Esophagus squamous epithelium (tissue), 5 donors: ENCODE results near the gene CCSER1. TPM values are rescaled to one million over a fixed set of nuclear protein-coding genes. Genes with fewer than 3 reads are reported as not detected.

Experiments used
- DNase-seq: peaks from one replicate; lab custom pipeline; 2025; lab: John Stamatoyannopoulos, UW
- H3K27ac ChIP-seq, 4 donors: fragments of 200-600 bp; sonication (generic); one replicate each; pipeline ENCODE4 v1.5.1; 2016 to 2019; ENCODE audit warnings: mild to moderate bottlenecking in 1 of 4
- H3K27me3 ChIP-seq, 4 donors: fragments of 200-600 bp; sonication (generic); 1 replicate in 3 of 4; 2 replicates in 1 of 4; pipeline versions ENCODE4 v1.5.1 to v1.6.0; 2017 to 2021; ENCODE audit warnings: antibody characterized with exemption in 1 of 4
- H3K36me3 ChIP-seq, 3 donors: fragments of 200-600 bp; sonication (generic); one replicate each; pipeline ENCODE4 v1.5.1; 2016 to 2019
- H3K4me1 ChIP-seq, 3 donors: fragments of 200-600 bp; sonication (generic); one replicate each; pipeline ENCODE4 v1.5.1; 2017 to 2019
- H3K4me3 ChIP-seq, 4 donors: fragments of 200-600 bp; sonication (generic); 1 replicate in 3 of 4; 2 replicates in 1 of 4; pipeline ENCODE4 v1.5.1; 2016 to 2019; ENCODE audit warnings: mild to moderate bottlenecking in 2 of 4, moderate library complexity in 1 of 4
- H3K9me3 ChIP-seq, 3 donors: fragments of 200-600 bp; sonication (generic); one replicate each; pipeline ENCODE4 v1.5.1; 2016 to 2019
- POLR2A ChIP-seq, 4 donors: fragments of 450-650 bp; IDR thresholded peaks; one replicate each; pipeline ENCODE4 v1.6.1; 2017; ENCODE audit warnings: antibody characterized with exemption in 4 of 4, mild to moderate bottlenecking in 4 of 4, moderate library complexity in 3 of 4
- WGBS, 2 donors: methylation state at CpG; one replicate each; pipeline ENCODE4 v1.1.5; 2018; 5-methylcytosine and 5-hydroxymethylcytosine counted together
- intact Hi-C: fragments of 100-400 bp; cut with DNase I; formaldehyde crosslinking; loops from one replicate; pipeline ENCODE4 v1.15.0; 2022
- total RNA-seq, 4 donors: library from RNA; depleted of rRNA; stranded (reverse); fragments of >200 nt; gene quantifications; one replicate each; pipeline ENCODE4 v1.1.0, GENCODE V29; 2016
- TF ChIP-seq, protein P1 (sequence below), 6 experiments: fragments of 450-650 bp in 4 of 6; fragments of 200-600 bp in 2 of 6; sonication (generic) in 2 of 6; IDR thresholded peaks; one replicate each; pipeline ENCODE4 v1.5.1; 2016 to 2019; ENCODE audit warnings: antibody characterized with exemption in 6 of 6, mild to moderate bottlenecking in 4 of 6, moderate library complexity in 4 of 6
- donor health status: DM: yes; HTN: yes; CAD: no.

CCSER1 gene
- total RNA-seq, 4 donors from 2014 or later = 1.2 to 12.4 (median 2.2) TPM

DNA sequence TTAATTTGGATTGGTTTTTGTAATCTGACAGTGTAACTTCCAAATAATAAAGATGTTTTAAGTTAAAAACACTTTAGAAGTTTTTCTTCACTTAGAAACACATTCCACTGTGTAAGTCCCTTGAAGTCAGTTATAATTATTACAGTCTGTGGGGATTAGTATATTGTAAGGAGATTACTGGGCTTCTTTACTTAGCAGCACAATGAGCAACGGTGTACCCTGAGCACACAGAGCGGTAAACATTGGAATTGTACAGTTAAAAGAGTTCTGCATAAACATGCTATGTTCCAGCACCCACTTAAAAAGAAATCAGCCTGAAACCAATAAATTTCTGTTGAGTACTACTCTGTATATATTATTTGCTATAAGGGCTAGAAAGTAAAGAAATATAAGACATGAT, 44.3 kb downstream of the CCSER1 start:
- no peak for TF ChIP-seq POLR2A (IDR thresholded peaks at IDR 0.05)
- TF ChIP-seq, protein P1, sequence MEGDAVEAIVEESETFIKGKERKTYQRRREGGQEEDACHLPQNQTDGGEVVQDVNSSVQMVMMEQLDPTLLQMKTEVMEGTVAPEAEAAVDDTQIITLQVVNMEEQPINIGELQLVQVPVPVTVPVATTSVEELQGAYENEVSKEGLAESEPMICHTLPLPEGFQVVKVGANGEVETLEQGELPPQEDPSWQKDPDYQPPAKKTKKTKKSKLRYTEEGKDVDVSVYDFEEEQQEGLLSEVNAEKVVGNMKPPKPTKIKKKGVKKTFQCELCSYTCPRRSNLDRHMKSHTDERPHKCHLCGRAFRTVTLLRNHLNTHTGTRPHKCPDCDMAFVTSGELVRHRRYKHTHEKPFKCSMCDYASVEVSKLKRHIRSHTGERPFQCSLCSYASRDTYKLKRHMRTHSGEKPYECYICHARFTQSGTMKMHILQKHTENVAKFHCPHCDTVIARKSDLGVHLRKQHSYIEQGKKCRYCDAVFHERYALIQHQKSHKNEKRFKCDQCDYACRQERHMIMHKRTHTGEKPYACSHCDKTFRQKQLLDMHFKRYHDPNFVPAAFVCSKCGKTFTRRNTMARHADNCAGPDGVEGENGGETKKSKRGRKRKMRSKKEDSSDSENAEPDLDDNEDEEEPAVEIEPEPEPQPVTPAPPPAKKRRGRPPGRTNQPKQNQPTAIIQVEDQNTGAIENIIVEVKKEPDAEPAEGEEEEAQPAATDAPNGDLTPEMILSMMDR (IDR thresholded peaks at IDR 0.05) = no peak
- WGBS, 2 donors = 62 to 64% methylated on average over 2 of the region's 2 CpGs
- intact Hi-C loops = no loop called here
- no peak for DNase-seq
- no peaks in the 10 kb centered on the region for H3K27me3 ChIP-seq
- no peaks in the 10 kb centered on the region for H3K9me3 ChIP-seq
- H3K4me3 ChIP-seq = no peak overlapping the region
- no peak overlapping the region for H3K27ac ChIP-seq
- no peaks in the 10 kb centered on the region for H3K36me3 ChIP-seq
- H3K4me1 ChIP-seq = peaks cover 0 to 4% (median 0%) of the 10 kb centered on the region in 3 donors

DNA sequence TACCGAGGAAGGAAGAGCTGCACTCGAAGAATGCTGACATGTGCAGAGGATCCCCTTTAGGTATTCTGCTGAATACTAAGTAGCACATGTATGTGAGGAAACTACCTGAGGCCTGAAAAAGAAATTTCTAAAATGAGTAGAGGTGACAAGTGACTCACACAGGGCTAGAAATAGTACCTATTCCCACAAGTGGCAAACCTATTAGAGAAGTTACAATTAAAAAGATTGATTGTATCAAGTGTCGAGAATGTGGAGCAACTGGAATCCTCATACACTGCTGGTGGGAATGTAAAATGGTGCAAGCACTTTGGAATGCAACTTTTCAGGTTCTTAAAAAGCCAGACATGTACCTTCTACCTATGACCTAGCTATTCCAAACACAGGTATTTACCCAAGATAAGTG, 47.4 kb downstream of the CCSER1 start:
- DNase-seq = no peak
- H3K27ac ChIP-seq = no peak overlapping the region
- intact Hi-C loops = no loop called here
- no peaks in the 10 kb centered on the region for H3K36me3 ChIP-seq
- no peak for TF ChIP-seq POLR2A (IDR thresholded peaks at IDR 0.05)
- TF ChIP-seq, protein P1 (IDR thresholded peaks at IDR 0.05) = no peak
- no peaks in the 10 kb centered on the region for H3K27me3 ChIP-seq
- H3K9me3 ChIP-seq = no peaks in the 10 kb centered on the region
- H3K4me1 ChIP-seq = peaks cover 0 to 4% (median 0%) of the 10 kb centered on the region in 3 donors
- WGBS, 2 donors = 52 to 70% methylated on average over 3 of the region's 3 CpGs
- H3K4me3 ChIP-seq = no peak overlapping the region

DNA sequence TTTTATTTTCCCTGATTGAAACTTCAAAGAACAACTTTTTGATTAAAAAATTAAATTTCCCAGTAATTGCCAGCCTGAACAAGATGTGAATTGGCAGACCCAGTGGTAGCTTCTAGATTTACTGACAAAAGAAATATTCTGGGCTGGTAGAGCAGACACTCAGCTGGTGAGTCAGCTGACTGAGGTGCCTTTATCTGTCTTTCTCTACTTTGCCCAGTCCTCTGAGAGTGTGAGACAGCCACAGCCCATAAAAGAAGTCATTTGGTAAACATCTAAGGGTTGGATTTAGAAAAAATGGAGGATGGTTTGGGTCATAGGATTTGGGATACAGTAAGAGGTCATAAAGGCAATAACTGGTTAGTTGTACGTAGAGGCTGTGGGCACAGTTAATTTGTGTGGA, 54.5 kb downstream of the CCSER1 start:
- H3K27ac ChIP-seq = no peak overlapping the region
- no peak for DNase-seq
- TF ChIP-seq, protein P1 (IDR thresholded peaks at IDR 0.05) = no peak
- TF ChIP-seq POLR2A (IDR thresholded peaks at IDR 0.05) = no peak
- 95 to 97% methylated on average over 1 of the region's 1 CpG for WGBS, 2 donors
- H3K36me3 ChIP-seq = no peaks in the 10 kb centered on the region
- intact Hi-C loops = no loop called here
- no peak overlapping the region for H3K4me3 ChIP-seq
- H3K9me3 ChIP-seq = no peaks in the 10 kb centered on the region
- no peaks in the 10 kb centered on the region for H3K4me1 ChIP-seq
- H3K27me3 ChIP-seq = no peaks in the 10 kb centered on the region

DNA sequence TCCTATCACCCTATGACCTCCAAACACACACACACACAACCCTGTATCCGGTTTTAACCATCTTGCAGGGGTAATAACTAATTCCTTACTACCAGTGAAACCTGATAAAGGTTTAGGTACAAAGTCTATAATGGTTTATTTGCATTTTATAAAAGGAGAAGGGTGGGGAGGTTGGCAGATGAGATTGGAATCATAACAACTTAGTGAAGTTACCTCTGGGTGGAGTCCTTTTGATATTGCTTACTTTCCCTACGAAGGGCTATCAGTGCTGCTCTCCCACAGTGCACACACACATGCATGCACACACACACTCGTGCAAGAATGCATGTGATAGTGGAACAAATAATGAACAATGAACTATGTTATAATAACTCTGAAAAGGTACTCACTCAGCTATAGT, 56.1 kb downstream of the CCSER1 start:
- Histone ChIP-seq H3K36me3 (no peaks in the 10 kb centered on the region), H3K4me1 (no peaks in the 10 kb centered on the region), H3K27ac (no peak overlapping the region), H3K4me3 (no peak overlapping the region), H3K27me3 (no peaks in the 10 kb centered on the region), H3K9me3 (no peaks in the 10 kb centered on the region)
- no peak for TF ChIP-seq POLR2A (IDR thresholded peaks at IDR 0.05)
- TF ChIP-seq, protein P1 (IDR thresholded peaks at IDR 0.05) = no peak
- 46 to 62% methylated on average over 3 of the region's 3 CpGs for WGBS, 2 donors
- DNase-seq = no peak
- intact Hi-C loops = no loop called here

DNA sequence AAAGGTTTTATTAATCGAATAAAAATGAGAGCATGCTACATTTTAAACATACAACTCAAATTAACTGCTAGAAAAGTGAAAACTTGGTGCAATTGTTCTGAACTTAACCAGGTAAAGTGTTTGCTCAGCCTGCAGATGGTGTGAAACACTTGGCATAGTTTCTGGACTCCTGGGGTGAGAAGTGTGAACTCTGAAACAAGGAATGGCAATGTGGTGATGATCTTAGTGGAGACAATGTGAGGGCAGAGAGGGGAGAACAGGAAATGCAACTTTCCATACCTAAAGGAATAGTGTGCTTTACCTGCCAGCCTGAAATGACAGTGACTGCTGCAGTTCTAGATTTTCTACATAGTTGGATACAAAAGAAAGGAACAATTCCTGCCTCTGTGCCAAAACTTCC, 57.4 kb downstream of the CCSER1 start:
- WGBS, 2 donors = 75 to 86% methylated on average over 1 of the region's 1 CpG
- Histone ChIP-seq H3K4me3 (no peak overlapping the region), H3K27ac (no peak overlapping the region), H3K4me1 (no peaks in the 10 kb centered on the region), H3K9me3 (no peaks in the 10 kb centered on the region), H3K36me3 (no peaks in the 10 kb centered on the region), H3K27me3 (no peaks in the 10 kb centered on the region)
- DNase-seq = no peak
- intact Hi-C loops = no loop called here
- TF ChIP-seq POLR2A (IDR thresholded peaks at IDR 0.05) = no peak
- TF ChIP-seq, protein P1 (IDR thresholded peaks at IDR 0.05) = no peak
